Caco-2 (cell line): ENCODE results near the gene CPNE2. TPM values are rescaled to one million over a fixed set of nuclear protein-coding genes. Genes with fewer than 3 reads are reported as not detected.

Experiments used
- BruUV-seq: library from RNA; stranded (reverse); fragments of 400-500 nt; replicated peaks from 2 replicates; lab custom pipeline; 2021; lab: Mats Ljungman, UMichigan
- CTCF ChIA-PET: fragments of 300-600 bp; sonication (Branson Sonifier 250); formaldehyde crosslinking; loops from one replicate; lab custom pipeline; 2022; ENCODE audit warnings: antibody characterized with exemption; lab: Charles Lee
- POLR2A ChIA-PET: fragments of 300-600 bp; sonication (Branson Sonifier 250); formaldehyde crosslinking; loops from one replicate; lab custom pipeline; 2022; ENCODE audit warnings: antibody characterized with exemption; lab: Charles Lee
- DNase-seq, 2 experiments: peaks; one replicate each; pipeline versions ENCODE4 v3.0.0 to v3.0.0-alpha.2; 2020 to 2022
- H3K27me3 ChIP-seq: replicated peaks from 2 replicates; pipeline ENCODE4 v1.6.0; 2011; ENCODE audit warnings: low read length; ENCODE audit not compliant: control insufficient read depth, insufficient read depth
- H3K36me3 ChIP-seq: 2 replicates; pipeline ENCODE4 v1.5.1; 2011; ENCODE audit warnings: low read length; ENCODE audit not compliant: control insufficient read depth, insufficient read depth
- H3K4me1 ChIP-seq: fragments of 250-450 bp; sonication (Bioruptor Pico); 2 replicates; pipeline ENCODE4 v1.5.1; 2020; ENCODE audit warnings: mild to moderate bottlenecking
- H3K4me3 ChIP-seq: 2 replicates; pipeline ENCODE4 v1.5.1; 2011; ENCODE audit warnings: low read depth, mild to moderate bottlenecking, control low read depth, low read length
- H3K9me3 ChIP-seq: fragments of 250-450 bp; sonication (Bioruptor Pico); 2 replicates; pipeline ENCODE4 v1.5.1; 2020; ENCODE audit warnings: mild to moderate bottlenecking, moderate library complexity
- H3K27ac Mint-ChIP-seq: one replicate; pipeline ENCODE4 v1.8.0; 2022; ENCODE audit warnings: mixed read lengths; ENCODE audit not compliant: unreplicated experiment
- H3K27me3 Mint-ChIP-seq: one replicate; pipeline ENCODE4 v1.8.0; 2022; ENCODE audit warnings: mixed read lengths; ENCODE audit not compliant: insufficient read depth, unreplicated experiment
- H3K36me3 Mint-ChIP-seq: one replicate; pipeline ENCODE4 v1.8.0; 2022; ENCODE audit warnings: mild to moderate bottlenecking, mixed read lengths; ENCODE audit not compliant: insufficient read depth, unreplicated experiment
- H3K4me1 Mint-ChIP-seq: one replicate; pipeline ENCODE4 v1.8.0; 2022; ENCODE audit warnings: low read depth, mixed read lengths; ENCODE audit not compliant: unreplicated experiment
- H3K4me3 Mint-ChIP-seq: one replicate; pipeline ENCODE4 v1.8.0; 2022; ENCODE audit warnings: mild to moderate bottlenecking, moderate library complexity, mixed read lengths; ENCODE audit not compliant: unreplicated experiment
- H3K9me3 Mint-ChIP-seq: one replicate; pipeline ENCODE4 v1.8.0; 2022; ENCODE audit warnings: mixed read lengths; ENCODE audit not compliant: unreplicated experiment
- intact Hi-C: fragments of 100-400 bp; cut with micrococcal nuclease; formaldehyde crosslinking; loops from one replicate; pipeline ENCODE4 v1.10.0; 2022; ENCODE audit not compliant: unreplicated experiment
- total RNA-seq: library from RNA; stranded (reverse); gene quantifications from 2 replicates; pipeline ENCODE4 v1.2.3, GENCODE V29; 2022
- TF ChIP-seq, protein P1 (sequence below), 2 experiments: fragments of 200-600 bp in 1 of 2; IDR thresholded peaks; 1 replicate in 1 of 2; 2 replicates in 1 of 2; pipeline versions ENCODE4 v1.5.1 to v1.8.0; 2011 to 2022; ENCODE audit warnings: antibody characterized with exemption in 1 of 2, control low read depth in 1 of 2, inconsistent platforms in 1 of 2, low read depth in 1 of 2, low read length in 1 of 2, mild to moderate bottlenecking in 1 of 2, moderate library complexity in 1 of 2; ENCODE audit not compliant: insufficient read depth in 1 of 2, severe bottlenecking in 1 of 2, unreplicated experiment in 1 of 2

Gene CPNE2
- total RNA-seq, 1 experiment from 2014 or later = 46.3 TPM

DNA sequence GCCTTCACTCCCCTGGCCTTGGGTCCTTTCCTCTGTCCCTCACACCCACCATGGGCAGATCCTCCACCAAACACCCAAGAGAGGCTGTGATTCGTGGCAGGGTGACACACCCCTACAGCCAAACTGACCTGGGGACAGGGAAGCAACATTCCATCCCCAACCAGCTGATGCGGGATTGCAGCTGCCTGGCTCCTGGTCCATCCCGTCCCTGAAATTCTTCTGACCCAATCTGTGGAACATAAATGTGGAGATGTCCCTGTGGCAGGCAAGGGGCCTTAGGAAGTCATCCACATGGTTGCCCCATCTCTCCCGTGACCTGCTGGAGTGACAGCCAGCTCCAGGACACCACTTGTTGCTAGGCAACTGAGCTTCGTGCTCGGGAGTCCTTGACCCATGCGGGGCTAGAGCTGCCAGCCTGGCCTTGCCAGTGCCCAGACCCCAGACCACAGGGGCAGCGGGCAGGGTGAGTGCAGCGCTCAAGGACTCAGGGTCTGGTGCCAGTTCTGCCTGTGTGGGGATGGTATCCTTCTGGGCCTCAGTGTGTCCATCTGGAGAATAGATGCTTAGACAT, 34.0 kb upstream of the CPNE2 start:
- TF ChIP-seq, protein P1, sequence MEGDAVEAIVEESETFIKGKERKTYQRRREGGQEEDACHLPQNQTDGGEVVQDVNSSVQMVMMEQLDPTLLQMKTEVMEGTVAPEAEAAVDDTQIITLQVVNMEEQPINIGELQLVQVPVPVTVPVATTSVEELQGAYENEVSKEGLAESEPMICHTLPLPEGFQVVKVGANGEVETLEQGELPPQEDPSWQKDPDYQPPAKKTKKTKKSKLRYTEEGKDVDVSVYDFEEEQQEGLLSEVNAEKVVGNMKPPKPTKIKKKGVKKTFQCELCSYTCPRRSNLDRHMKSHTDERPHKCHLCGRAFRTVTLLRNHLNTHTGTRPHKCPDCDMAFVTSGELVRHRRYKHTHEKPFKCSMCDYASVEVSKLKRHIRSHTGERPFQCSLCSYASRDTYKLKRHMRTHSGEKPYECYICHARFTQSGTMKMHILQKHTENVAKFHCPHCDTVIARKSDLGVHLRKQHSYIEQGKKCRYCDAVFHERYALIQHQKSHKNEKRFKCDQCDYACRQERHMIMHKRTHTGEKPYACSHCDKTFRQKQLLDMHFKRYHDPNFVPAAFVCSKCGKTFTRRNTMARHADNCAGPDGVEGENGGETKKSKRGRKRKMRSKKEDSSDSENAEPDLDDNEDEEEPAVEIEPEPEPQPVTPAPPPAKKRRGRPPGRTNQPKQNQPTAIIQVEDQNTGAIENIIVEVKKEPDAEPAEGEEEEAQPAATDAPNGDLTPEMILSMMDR (IDR thresholded peaks at IDR 0.05; ENCODE audit: insufficient read depth in 1 of 2, low read depth in 1 of 2, low read length in 1 of 2, severe bottlenecking in 1 of 2, unreplicated experiment in 1 of 2) = no peak
- POLR2A ChIA-PET = no interaction called here
- Mint-ChIP-seq H3K27me3 (peaks cover 10% of the 10 kb centered on the region), H3K27ac (no peak overlapping the region), H3K9me3 (no peaks in the 10 kb centered on the region), H3K36me3 (no peaks in the 10 kb centered on the region), H3K4me1 (no peaks in the 10 kb centered on the region), H3K4me3 (no peak overlapping the region)
- Histone ChIP-seq H3K4me1 (no peaks in the 10 kb centered on the region), H3K36me3 (no peaks in the 10 kb centered on the region), H3K9me3 (no peaks in the 10 kb centered on the region), H3K27me3 (no peaks in the 10 kb centered on the region), H3K4me3 (no peak overlapping the region)
- no TSS peak for BruUV-seq
- DNase-seq = no peak
- CTCF ChIA-PET = no interaction called here
- intact Hi-C loops = no loop called here

DNA sequence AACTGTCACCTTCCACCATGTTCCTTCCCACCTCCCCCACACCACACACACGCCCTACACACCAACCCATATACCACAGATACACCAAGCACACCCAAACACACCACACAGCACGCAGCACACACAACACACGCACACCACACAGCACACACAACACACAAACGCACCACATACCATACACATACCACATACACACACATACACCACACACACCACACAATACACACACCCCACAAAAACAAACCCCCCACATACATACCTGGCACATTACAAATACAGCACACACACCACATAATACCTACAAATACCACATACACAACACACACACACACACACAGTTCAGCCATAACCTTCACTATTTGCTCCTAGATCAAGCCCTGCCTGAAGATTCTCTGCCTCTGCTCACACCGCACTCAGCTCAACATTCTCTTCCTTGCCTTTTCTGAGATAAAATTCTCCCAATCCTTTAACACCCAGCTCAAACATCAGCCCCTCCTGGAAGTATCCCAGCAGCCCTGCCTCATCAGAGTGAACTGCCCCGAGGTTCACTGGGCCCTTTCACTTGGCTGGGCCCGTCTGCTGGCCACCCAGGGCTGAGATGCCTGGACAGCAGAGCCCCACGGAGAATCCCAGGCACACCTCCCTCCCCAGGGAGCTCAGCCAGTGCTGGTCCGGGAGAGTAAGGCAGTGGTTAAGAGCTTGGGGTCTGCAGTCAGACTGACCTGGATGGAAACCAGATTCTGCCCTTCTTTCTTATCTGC, 31.9 kb upstream of the CPNE2 start:
- intact Hi-C loops = no loop called here
- DNase-seq = no peak
- Mint-ChIP-seq H3K4me3 (no peak overlapping the region), H3K27ac (no peak overlapping the region), H3K36me3 (no peaks in the 10 kb centered on the region), H3K9me3 (no peaks in the 10 kb centered on the region), H3K27me3 (peaks cover 4% of the 10 kb centered on the region), H3K4me1 (no peaks in the 10 kb centered on the region)
- no peaks in the 10 kb centered on the region for H3K9me3 ChIP-seq
- TF ChIP-seq, protein P1 (IDR thresholded peaks at IDR 0.05; ENCODE audit: insufficient read depth in 1 of 2, low read depth in 1 of 2, low read length in 1 of 2, severe bottlenecking in 1 of 2, unreplicated experiment in 1 of 2) = no peak
- no peaks in the 10 kb centered on the region for H3K36me3 ChIP-seq
- H3K4me3 ChIP-seq = no peak overlapping the region
- CTCF ChIA-PET = interaction anchor here (0.7 kb wide), 1 partner anchor 15 kb away, joined by 3 read pairs; no protein-coding TSS in a partner anchor
- no peaks in the 10 kb centered on the region for H3K4me1 ChIP-seq
- no peaks in the 10 kb centered on the region for H3K27me3 ChIP-seq
- BruUV-seq = no TSS peak
- POLR2A ChIA-PET = no interaction called here

DNA sequence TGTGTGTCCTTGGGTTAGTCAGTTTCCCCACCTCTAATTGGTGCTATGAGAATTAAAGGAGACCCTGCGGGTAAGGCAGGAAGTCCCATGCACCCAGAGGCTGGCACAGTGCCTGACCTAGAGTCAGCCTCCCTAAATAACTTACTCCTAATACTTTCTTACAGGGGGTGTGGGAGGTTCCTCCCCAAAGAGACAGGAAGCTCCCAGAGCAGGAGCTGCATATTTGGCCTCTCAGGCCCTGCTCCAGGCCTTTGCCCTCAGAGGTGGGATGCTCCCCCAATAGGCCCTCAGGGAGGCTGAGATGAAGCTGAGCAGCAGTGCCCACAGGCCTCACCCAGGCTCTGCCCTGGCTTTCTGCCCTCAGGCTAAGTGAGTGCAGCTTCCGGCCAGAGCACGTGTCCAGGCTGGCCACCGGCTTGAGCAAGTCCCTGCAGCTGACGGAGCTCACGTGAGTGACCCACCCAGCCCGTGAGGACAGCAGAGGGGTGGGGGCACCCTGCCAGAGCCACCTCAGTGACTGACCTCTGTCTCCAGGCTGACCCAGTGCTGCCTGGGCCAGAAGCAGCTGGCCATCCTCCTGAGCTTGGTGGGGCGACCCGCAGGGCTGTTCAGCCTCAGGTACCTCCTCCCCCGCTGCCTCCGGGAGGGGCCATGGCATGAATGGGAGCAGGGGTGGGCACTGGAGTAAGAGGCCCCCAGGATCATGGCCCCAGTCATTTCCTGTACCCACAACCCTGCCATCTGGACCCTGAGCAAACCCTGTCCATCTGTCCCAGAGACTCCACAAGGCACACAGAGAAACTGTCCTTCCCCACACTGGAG, 31.1 kb upstream of the CPNE2 start:
- no peak overlapping the region for H3K27ac Mint-ChIP-seq
- H3K27me3 Mint-ChIP-seq = peaks cover 4% of the 10 kb centered on the region
- H3K36me3 ChIP-seq = no peaks in the 10 kb centered on the region
- H3K36me3 Mint-ChIP-seq = no peaks in the 10 kb centered on the region
- ChIA-PET POLR2A (no interaction called here), CTCF (interaction anchor here (0.7 kb wide), 1 partner anchor 16 kb away, joined by 3 read pairs; no protein-coding TSS in a partner anchor)
- H3K4me3 Mint-ChIP-seq = no peak overlapping the region
- TF ChIP-seq, protein P1 (IDR thresholded peaks at IDR 0.05; ENCODE audit: insufficient read depth in 1 of 2, low read depth in 1 of 2, low read length in 1 of 2, severe bottlenecking in 1 of 2, unreplicated experiment in 1 of 2) = no peak
- no peaks in the 10 kb centered on the region for H3K27me3 ChIP-seq
- H3K4me1 ChIP-seq = no peaks in the 10 kb centered on the region
- H3K9me3 ChIP-seq = no peaks in the 10 kb centered on the region
- no peaks in the 10 kb centered on the region for H3K4me1 Mint-ChIP-seq
- BruUV-seq = no TSS peak
- H3K9me3 Mint-ChIP-seq = no peaks in the 10 kb centered on the region
- no peak overlapping the region for H3K4me3 ChIP-seq
- no peak for DNase-seq
- intact Hi-C loops = no loop called here
